MM.1S (cell line): ENCODE results near the gene STXBP1.

Experiments used
- DNase-seq: peaks from one replicate; pipeline ENCODE4 v3.0.0-alpha.2; 2015
- H2AFZ ChIP-seq: fragments of 300-600 bp; sonication (generic); 2 replicates; pipeline ENCODE4 v1.6.0; 2016; ENCODE audit warnings: antibody characterized with exemption, low read length
- H3F3A ChIP-seq: fragments of 300-600 bp; sonication (generic); 2 replicates; pipeline ENCODE4 v1.6.1; 2016; ENCODE audit warnings: mild to moderate bottlenecking, antibody characterized with exemption, low read length, moderate library complexity, mixed read lengths; ENCODE audit not compliant: insufficient read depth
- H3K27ac ChIP-seq: fragments of 300-600 bp; sonication (generic); 2 replicates; pipeline ENCODE4 v1.5.1; 2016; ENCODE audit warnings: mild to moderate bottlenecking, low read length
- H3K27me3 ChIP-seq: fragments of 300-600 bp; sonication (generic); replicated peaks from 2 replicates; pipeline ENCODE4 v1.6.0; 2016; ENCODE audit warnings: low read length; ENCODE audit not compliant: insufficient read depth
- H3K36me3 ChIP-seq: fragments of 300-600 bp; sonication (generic); replicated peaks from 2 replicates; pipeline ENCODE4 v1.6.1; 2016; ENCODE audit warnings: mild to moderate bottlenecking, low read length, mixed read lengths; ENCODE audit not compliant: insufficient read depth
- H3K4me1 ChIP-seq: fragments of 300-600 bp; sonication (generic); 2 replicates; pipeline ENCODE4 v1.6.1; 2016; ENCODE audit warnings: low read length, mixed read lengths
- H3K4me2 ChIP-seq: fragments of 300-600 bp; sonication (generic); 2 replicates; pipeline ENCODE4 v1.6.0; 2016; ENCODE audit warnings: low read depth, low read length
- H3K4me3 ChIP-seq: fragments of 300-600 bp; sonication (generic); 2 replicates; pipeline ENCODE4 v1.5.1; 2016; ENCODE audit warnings: low read length, mixed read lengths
- H3K79me2 ChIP-seq: fragments of 300-600 bp; sonication (generic); 2 replicates; pipeline ENCODE4 v1.6.1; 2016; ENCODE audit warnings: mixed run types, low read length, mixed read lengths
- H3K9ac ChIP-seq: fragments of 300-600 bp; sonication (generic); 2 replicates; pipeline ENCODE4 v1.6.1; 2016; ENCODE audit warnings: low read length, mixed read lengths
- H3K9me2 ChIP-seq: fragments of 300-600 bp; sonication (generic); replicated peaks from 2 replicates; pipeline ENCODE4 v1.6.1; 2016; ENCODE audit warnings: mild to moderate bottlenecking, low read length, mixed read lengths; ENCODE audit not compliant: insufficient read depth
- H3K9me3 ChIP-seq: fragments of 300-600 bp; sonication (generic); replicated peaks from 2 replicates; pipeline ENCODE4 v1.6.1; 2016; ENCODE audit warnings: mild to moderate bottlenecking, low read length, mixed read lengths; ENCODE audit not compliant: insufficient read depth
- H4K20me1 ChIP-seq: fragments of 300-600 bp; sonication (generic); 2 replicates; pipeline ENCODE4 v1.6.1; 2016; ENCODE audit warnings: mild to moderate bottlenecking, low read length, moderate library complexity, mixed read lengths; ENCODE audit not compliant: insufficient read depth
- CTCF ChIP-seq: fragments of 300-600 bp; sonication (generic); IDR thresholded peaks from 2 replicates; pipeline ENCODE4 v1.5.1; 2016; ENCODE audit warnings: antibody characterized with exemption, low read length, mixed read lengths
- EZH2 ChIP-seq: fragments of 300-600 bp; sonication (generic); optimal IDR thresholded peaks from 2 replicates; pipeline ENCODE3; 2017; ENCODE audit warnings: low read depth, mild to moderate bottlenecking, antibody characterized with exemption, low read length, mixed read lengths
- EZH2phosphoT487 ChIP-seq: fragments of 300-600 bp; sonication (generic); IDR thresholded peaks from 2 replicates; pipeline ENCODE4 v1.6.1; 2018; ENCODE audit warnings: antibody characterized with exemption, low read length

Gene STXBP1

GRCh38 chr9:127722055-127722745 lies 110.1 kb downstream of the STXBP1 start:
- no peak for DNase-seq
- Histone ChIP-seq H3K4me3 (no peak overlapping the region), H3K36me3 (no peaks in the 10 kb centered on the region), H3K79me2 (no peaks in the 10 kb centered on the region), H3F3A (no peaks in the 10 kb centered on the region), H3K4me2 (no peak overlapping the region), H3K27me3 (peaks cover 8% of the 10 kb centered on the region; the same call in 1 of the 2 replicates), H3K9me3 (no peaks in the 10 kb centered on the region), H3K4me1 (no peaks in the 10 kb centered on the region), H3K9me2 (no peaks in the 10 kb centered on the region), H4K20me1 (no peaks in the 10 kb centered on the region), H3K9ac (no peak overlapping the region), H2AFZ (no peak overlapping the region), H3K27ac (no peak overlapping the region)
- TF ChIP-seq EZH2phosphoT487, result no peak
- no peak for TF ChIP-seq CTCF
- TF ChIP-seq EZH2, result no peak

- Histone ChIP-seq H3K36me3 (no peaks in the 10 kb centered on the region), H3K27ac (no peak overlapping the region), H3K9ac (no peak overlapping the region), H3K27me3 (peaks cover 8% of the 10 kb centered on the region; the same call in 1 of the 2 replicates), H3K79me2 (no peaks in the 10 kb centered on the region), H3K4me3 (no peak overlapping the region), H3K9me3 (no peaks in the 10 kb centered on the region), H4K20me1 (no peaks in the 10 kb centered on the region), H3F3A (no peaks in the 10 kb centered on the region), H3K4me1 (no peaks in the 10 kb centered on the region), H3K9me2 (no peaks in the 10 kb centered on the region), H3K4me2 (no peak overlapping the region), H2AFZ (no peak overlapping the region)
- TF ChIP-seq EZH2phosphoT487, result no peak
- TF ChIP-seq EZH2, result no peak
- TF ChIP-seq CTCF, result no peak
- DNase-seq, result no peak
Measured at GRCh38 chr9:127723013-127723412, 110.9 kb downstream of the STXBP1 start.

- DNase-seq, result no peak
- no peaks in the 10 kb centered on the region for H3K4me1 ChIP-seq
- no peaks in the 10 kb centered on the region for H3K79me2 ChIP-seq
- peaks cover 8% of the 10 kb centered on the region; the same call in 1 of the 2 replicates for H3K27me3 ChIP-seq
- no peaks in the 10 kb centered on the region for H3K9me2 ChIP-seq
- H4K20me1 ChIP-seq, result no peaks in the 10 kb centered on the region
- no peak overlapping the region for H2AFZ ChIP-seq
- TF ChIP-seq CTCF (no peak), EZH2phosphoT487 (no peak), EZH2 (no peak)
- no peak overlapping the region for H3K4me2 ChIP-seq
- H3K9me3 ChIP-seq, result no peaks in the 10 kb centered on the region
- no peak overlapping the region for H3K27ac ChIP-seq
- no peaks in the 10 kb centered on the region for H3F3A ChIP-seq
- no peak overlapping the region for H3K4me3 ChIP-seq
- no peak overlapping the region for H3K9ac ChIP-seq
- no peaks in the 10 kb centered on the region for H3K36me3 ChIP-seq
Measured at GRCh38 chr9:127723444-127723843, 111.4 kb downstream of the STXBP1 start.
